Naive thymus-derived CD8-positive, alpha-beta T cell (primary cell): ENCODE data around the gene ZFHX3. TPM values are rescaled to one million over a fixed set of nuclear protein-coding genes. Genes with fewer than 3 reads are reported as not detected.

Source experiments
- ATAC-seq, 2 donors: fragments of 150-1000 bp; cut with Tn5 transposase in 1 of 2; sonication (Bioruptor Pico), chemical (Tn5 transposase) in 1 of 2; 1 replicate in 1 of 2; 2 replicates in 1 of 2; pipeline ENCODE4 v1.10.0; 2021; ENCODE audit warnings: mild to moderate bottlenecking in 2 of 2, moderate library complexity in 2 of 2
- POLR2A ChIA-PET: fragments of 350-600 bp; sonication (Branson Sonifier 250); formaldehyde crosslinking; loops from one replicate; lab custom pipeline; 2021; ENCODE audit warnings: antibody characterized with exemption; lab: Charles Lee
- DNase-seq, 10 donors: peaks; one replicate each; pipeline versions ENCODE4 v3.0.0 to v3.0.0-alpha.2; 2020 to 2022
- H3K27ac Mint-ChIP-seq, 10 donors: one replicate each; pipeline ENCODE4 v1.8.0; 2020 to 2022; ENCODE audit warnings: mild to moderate bottlenecking in 10 of 10, mixed read lengths in 10 of 10, moderate library complexity in 4 of 10, inconsistent platforms in 1 of 10
- H3K27me3 Mint-ChIP-seq, 5 donors: one replicate each; pipeline ENCODE4 v1.8.0; 2021 to 2022; ENCODE audit warnings: mixed read lengths in 5 of 5
- H3K36me3 Mint-ChIP-seq, 3 donors: one replicate each; pipeline ENCODE4 v1.8.0; 2020 to 2022; ENCODE audit warnings: mixed read lengths in 3 of 3, mild to moderate bottlenecking in 2 of 3, inconsistent platforms in 1 of 3
- H3K4me1 Mint-ChIP-seq, 4 donors: one replicate each; pipeline ENCODE4 v1.8.0; 2021 to 2022; ENCODE audit warnings: mixed read lengths in 4 of 4
- H3K4me3 Mint-ChIP-seq, 10 donors: one replicate each; pipeline ENCODE4 v1.8.0; 2020 to 2022; ENCODE audit warnings: mild to moderate bottlenecking in 10 of 10, mixed read lengths in 10 of 10, moderate library complexity in 6 of 10, inconsistent platforms in 1 of 10
- H3K9me3 Mint-ChIP-seq, 9 donors: one replicate each; pipeline ENCODE4 v1.8.0; 2020 to 2022; ENCODE audit warnings: mixed read lengths in 9 of 9, mild to moderate bottlenecking in 3 of 9, inconsistent platforms in 1 of 9, moderate library complexity in 1 of 9
- polyA plus RNA-seq, 3 donors: library from polyadenylated mRNA; unstranded; fragments of 300-500 nt; fragmentation: Illumina TruSeq; gene quantifications; one replicate each; pipeline ENCODE4 v1.2.3, GENCODE V29; 2021
- total RNA-seq, 8 experiments: library from RNA in 2 of 8; stranded (reverse) in 2 of 8; gene quantifications; one replicate each; pipeline ENCODE4 v1.2.3 and lab custom pipeline; 2021 to 2026

The ZFHX3 gene
- total and polyA plus RNA-seq, 5 experiments from 2014 or later = 0.05 to 0.38 (median 0.34) TPM; not detected in 2

GRCh38 chr16:73057291-73058210 lies 9.6 kb upstream of the ZFHX3 start:
- ATAC-seq = peak in 1 of 2 donors; percentile 17
- POLR2A ChIA-PET = no interaction called here
- Mint-ChIP-seq H3K27ac (peak overlapping the region in 3 of 10 donors; percentile 44 to 95 (median 53)), H3K4me3 (peak overlapping the region; percentile 83 to 98 (median 92)), H3K27me3 (peaks cover 33 to 58% (median 54%) of the 10 kb centered on the region in 5 donors), H3K4me1 (peaks cover 10 to 38% (median 20%) of the 10 kb centered on the region in 4 donors), H3K9me3 (peaks cover 0 to 4% (median 0%) of the 10 kb centered on the region in 9 donors), H3K36me3 (peaks cover 2 to 5% (median 2%) of the 10 kb centered on the region in 3 donors)
- DNase-seq = no peak

GRCh38 chr16:73056921-73057290 lies 9.0 kb upstream of the ZFHX3 start:
- Mint-ChIP-seq H3K4me1 (peaks cover 8 to 35% (median 17%) of the 10 kb centered on the region in 4 donors), H3K27ac (peak overlapping the region in 2 of 10 donors; percentile 53 to 95), H3K4me3 (peak overlapping the region; percentile 83 to 98 (median 92)), H3K27me3 (peaks cover 26 to 52% (median 48%) of the 10 kb centered on the region in 5 donors), H3K36me3 (peaks cover 2 to 5% (median 2%) of the 10 kb centered on the region in 3 donors), H3K9me3 (peaks cover 0 to 4% (median 0%) of the 10 kb centered on the region in 9 donors)
- POLR2A ChIA-PET = no interaction called here
- no peak for DNase-seq
- ATAC-seq = no peak

DNA sequence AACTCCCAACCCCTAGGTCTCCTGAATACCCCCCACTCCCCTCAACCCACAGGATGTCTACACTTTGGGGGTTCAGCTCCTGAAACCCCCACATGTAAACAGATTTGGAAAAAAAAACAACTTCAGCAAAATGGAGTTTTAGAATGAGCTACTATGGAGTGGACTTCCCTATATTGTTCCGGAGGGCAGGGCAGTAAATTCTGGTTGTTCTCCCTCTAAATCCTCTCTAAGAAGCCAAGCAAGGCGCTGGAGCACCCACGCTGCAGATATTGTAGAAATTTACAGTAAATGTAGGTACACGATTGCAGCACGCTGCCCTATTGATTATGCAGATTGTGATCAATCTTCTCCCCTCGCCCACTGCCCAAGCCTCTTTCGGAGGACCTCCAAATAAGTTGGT lies 8.5 kb upstream of the ZFHX3 start:
- H3K36me3 Mint-ChIP-seq = peaks cover 2 to 5% (median 2%) of the 10 kb centered on the region in 3 donors
- ATAC-seq = no peak
- peaks cover 24 to 49% (median 45%) of the 10 kb centered on the region in 5 donors for H3K27me3 Mint-ChIP-seq
- peaks cover 0 to 4% (median 0%) of the 10 kb centered on the region in 9 donors for H3K9me3 Mint-ChIP-seq
- H3K4me1 Mint-ChIP-seq = peaks cover 8 to 35% (median 17%) of the 10 kb centered on the region in 4 donors
- H3K4me3 Mint-ChIP-seq = peak overlapping the region in 9 of 10 donors; percentile 0 to 66 (median 37)
- H3K27ac Mint-ChIP-seq = no peak overlapping the region
- no peak for DNase-seq
- POLR2A ChIA-PET = no interaction called here

- no peak for DNase-seq
- peak overlapping the region in 1 of 10 donors; percentile 29 for H3K4me3 Mint-ChIP-seq
- POLR2A ChIA-PET = interaction anchor here (0.6 kb wide), 1 partner anchor 102 kb away, joined by 4 read pairs; no protein-coding TSS in a partner anchor
Observed at GRCh38 chr16:73054813-73055482, 7.0 kb upstream of the ZFHX3 start.

DNA sequence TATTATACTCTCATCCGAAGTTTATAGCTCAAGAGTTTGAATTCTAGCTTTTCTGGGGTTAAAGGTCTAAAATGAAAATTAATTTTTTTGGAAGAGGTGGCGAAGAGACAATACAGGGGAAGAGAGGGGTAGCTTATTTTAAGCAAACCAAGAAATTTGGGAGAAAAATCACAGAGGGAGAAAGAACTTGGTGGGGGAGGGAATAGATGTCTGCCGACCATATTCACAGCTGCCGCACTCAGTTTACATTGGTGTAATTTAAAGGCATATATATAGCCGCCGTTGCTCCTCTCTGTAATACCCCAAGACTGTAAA lies 6.5 kb upstream of the ZFHX3 start:
- Mint-ChIP-seq H3K9me3 (peaks cover 0 to 4% (median 0%) of the 10 kb centered on the region in 9 donors), H3K27ac (peak overlapping the region in 1 of 10 donors; percentile 60), H3K36me3 (peaks cover 2 to 5% (median 2%) of the 10 kb centered on the region in 3 donors), H3K4me1 (peaks cover 8 to 33% (median 16%) of the 10 kb centered on the region in 4 donors), H3K4me3 (no peak overlapping the region), H3K27me3 (peaks cover 9 to 37% (median 30%) of the 10 kb centered on the region in 5 donors)
- no peak for ATAC-seq
- DNase-seq = no peak
- POLR2A ChIA-PET = interaction anchor here (0.6 kb wide), 1 partner anchor 101 kb away, joined by 4 read pairs; no protein-coding TSS in a partner anchor

More at GRCh38 chr16:73054813-73055482, 7.0 kb upstream of the ZFHX3 start:
- H3K27me3 Mint-ChIP-seq = peaks cover 14 to 40% (median 35%) of the 10 kb centered on the region in 5 donors
- peaks cover 8 to 35% (median 17%) of the 10 kb centered on the region in 4 donors for H3K4me1 Mint-ChIP-seq
- H3K27ac Mint-ChIP-seq = peak overlapping the region in 2 of 10 donors; percentile 16 to 54
- H3K9me3 Mint-ChIP-seq = peaks cover 0 to 4% (median 0%) of the 10 kb centered on the region in 9 donors
- H3K36me3 Mint-ChIP-seq = peaks cover 2 to 5% (median 2%) of the 10 kb centered on the region in 3 donors
- ATAC-seq = no peak

DNA sequence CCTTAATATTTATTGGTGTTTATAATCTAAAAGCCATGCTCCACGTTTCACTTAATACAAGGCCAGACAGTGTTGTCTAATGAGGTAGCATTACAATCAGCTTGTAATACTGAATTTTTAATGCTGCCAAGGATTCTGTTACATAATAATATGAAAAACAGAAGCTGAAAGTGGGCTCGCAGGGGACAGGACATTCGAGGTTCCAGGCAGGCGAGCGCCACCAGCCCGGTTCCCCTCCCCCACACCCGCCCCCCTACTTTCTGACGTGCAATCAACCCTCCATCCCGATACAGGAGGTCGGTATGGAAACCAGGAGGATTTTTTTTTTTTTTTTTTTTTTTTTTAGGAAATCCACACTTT lies 6.2 kb upstream of the ZFHX3 start:
- Mint-ChIP-seq H3K4me1 (peaks cover 8 to 31% (median 14%) of the 10 kb centered on the region in 4 donors), H3K27ac (no peak overlapping the region), H3K9me3 (peaks cover 0 to 4% (median 0%) of the 10 kb centered on the region in 9 donors), H3K27me3 (peaks cover 9 to 37% (median 27%) of the 10 kb centered on the region in 5 donors), H3K36me3 (peaks cover 2 to 5% (median 2%) of the 10 kb centered on the region in 3 donors), H3K4me3 (no peak overlapping the region)
- ATAC-seq (no peak), DNase-seq (no peak)
- POLR2A ChIA-PET = no interaction called here

GRCh38 chr16:73053364-73054124 lies 5.6 kb upstream of the ZFHX3 start:
- no peak for DNase-seq
- Mint-ChIP-seq H3K36me3 (peaks cover 2 to 5% (median 2%) of the 10 kb centered on the region in 3 donors), H3K4me3 (no peak overlapping the region), H3K27me3 (peaks cover 9 to 40% (median 30%) of the 10 kb centered on the region in 5 donors), H3K9me3 (peaks cover 0 to 4% (median 0%) of the 10 kb centered on the region in 9 donors), H3K4me1 (peaks cover 6 to 32% (median 12%) of the 10 kb centered on the region in 4 donors), H3K27ac (no peak overlapping the region)
- POLR2A ChIA-PET = no interaction called here
- ATAC-seq = no peak

DNA sequence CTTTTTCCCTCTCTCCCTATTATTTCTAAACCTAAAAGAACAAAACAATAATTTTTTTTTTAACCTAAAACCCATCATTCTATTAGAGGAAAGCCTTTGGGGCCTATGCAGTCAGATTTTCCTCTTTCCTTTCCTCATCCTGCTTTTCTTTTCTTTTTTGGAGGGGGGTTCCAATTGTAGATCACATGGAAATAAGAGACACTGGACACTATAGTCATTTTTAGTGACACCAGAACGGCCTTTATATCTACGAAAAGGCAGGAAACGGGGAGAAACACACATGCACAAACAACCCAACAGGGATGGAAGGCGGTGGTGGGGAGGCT lies 5.1 kb upstream of the ZFHX3 start:
- peaks cover 13 to 40% (median 32%) of the 10 kb centered on the region in 5 donors for H3K27me3 Mint-ChIP-seq
- no peak for DNase-seq
- POLR2A ChIA-PET = interaction anchor here (0.5 kb wide), 1 partner anchor 38 kb away, joined by 4 read pairs; no protein-coding TSS in a partner anchor
- H3K9me3 Mint-ChIP-seq = peaks cover 0 to 4% (median 0%) of the 10 kb centered on the region in 9 donors
- no peak overlapping the region for H3K4me3 Mint-ChIP-seq
- peaks cover 2 to 5% (median 2%) of the 10 kb centered on the region in 3 donors for H3K36me3 Mint-ChIP-seq
- H3K27ac Mint-ChIP-seq = no peak overlapping the region
- ATAC-seq = no peak
- peaks cover 6 to 34% (median 13%) of the 10 kb centered on the region in 4 donors for H3K4me1 Mint-ChIP-seq

DNA sequence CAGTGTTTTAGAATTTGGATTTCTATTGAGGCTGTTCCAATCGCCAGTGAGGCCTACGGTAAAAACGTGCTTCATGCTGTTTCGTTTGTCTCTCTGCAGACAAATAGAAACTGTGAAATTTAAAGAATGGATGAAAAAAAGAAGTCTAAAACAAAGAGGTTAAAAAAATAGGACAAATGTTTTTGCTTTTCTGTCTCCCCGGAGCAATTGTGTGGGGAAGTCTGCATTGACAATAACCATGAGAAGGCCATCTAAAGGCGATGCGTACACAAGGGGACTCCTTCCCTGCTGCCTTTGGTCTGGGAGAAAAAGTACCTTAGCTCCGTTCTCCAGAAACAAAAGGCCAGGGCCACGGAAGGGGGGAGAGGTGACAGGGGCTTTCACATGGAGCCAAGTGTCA lies 4.6 kb upstream of the ZFHX3 start:
- ATAC-seq = no peak
- POLR2A ChIA-PET = interaction anchor here (0.5 kb wide), 1 partner anchor 38 kb away, joined by 4 read pairs; no protein-coding TSS in a partner anchor
- Mint-ChIP-seq H3K4me1 (peaks cover 6 to 34% (median 13%) of the 10 kb centered on the region in 4 donors), H3K9me3 (peaks cover 0 to 4% (median 0%) of the 10 kb centered on the region in 9 donors), H3K27me3 (peaks cover 14 to 40% (median 32%) of the 10 kb centered on the region in 5 donors), H3K4me3 (no peak overlapping the region), H3K27ac (no peak overlapping the region), H3K36me3 (peaks cover 2 to 5% (median 2%) of the 10 kb centered on the region in 3 donors)
- no peak for DNase-seq

GRCh38 chr16:73051961-73052360 lies 4.0 kb upstream of the ZFHX3 start:
- Mint-ChIP-seq H3K36me3 (peaks cover 0 to under 1% (median 0%) of the 10 kb centered on the region in 3 donors), H3K4me3 (no peak overlapping the region), H3K4me1 (peaks cover 4 to 34% (median 10%) of the 10 kb centered on the region in 4 donors), H3K27ac (no peak overlapping the region), H3K27me3 (peaks cover 19 to 40% (median 32%) of the 10 kb centered on the region in 5 donors), H3K9me3 (peaks cover 0 to 4% (median 0%) of the 10 kb centered on the region in 9 donors)
- DNase-seq = no peak
- ATAC-seq = no peak
- POLR2A ChIA-PET = no interaction called here

DNA sequence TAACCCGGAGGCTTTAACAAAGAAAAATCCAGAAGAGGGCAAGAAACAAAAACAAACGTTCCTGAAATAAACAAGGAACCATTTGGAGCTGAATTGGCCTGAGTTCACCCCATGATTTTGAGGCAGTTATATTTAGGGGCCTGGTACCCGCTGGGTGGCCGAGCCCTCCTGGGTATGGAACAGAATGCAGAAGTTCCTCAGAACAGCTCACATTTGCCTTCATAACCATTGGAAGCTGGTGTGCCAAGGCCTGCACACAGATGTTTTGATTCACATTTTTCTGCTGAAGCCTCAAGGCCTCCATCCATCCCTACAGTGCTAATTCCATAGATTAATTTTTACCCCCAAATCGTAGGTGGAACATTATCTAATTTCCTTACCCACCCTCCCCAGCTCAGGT lies 3.3 kb upstream of the ZFHX3 start:
- H3K4me1 Mint-ChIP-seq = peaks cover 3 to 39% (median 10%) of the 10 kb centered on the region in 4 donors
- H3K4me3 Mint-ChIP-seq = no peak overlapping the region
- POLR2A ChIA-PET = no interaction called here
- DNase-seq (no peak), ATAC-seq (no peak)
- H3K9me3 Mint-ChIP-seq = peaks cover 0 to 4% (median 0%) of the 10 kb centered on the region in 9 donors
- no peaks in the 10 kb centered on the region for H3K36me3 Mint-ChIP-seq
- H3K27ac Mint-ChIP-seq = no peak overlapping the region
- peaks cover 18 to 37% (median 32%) of the 10 kb centered on the region in 5 donors for H3K27me3 Mint-ChIP-seq
